ENCODE data around the gene ALK.

ALK gene

GRCh38 chr2:29444150-29444549, 477.2 kb downstream of the ALK start:
- no peak for TF ChIP-seq CTCF (IDR thresholded peaks at IDR 0.05)
- no peaks in the 10 kb centered on the region for H3K9me3 ChIP-seq

DNA sequence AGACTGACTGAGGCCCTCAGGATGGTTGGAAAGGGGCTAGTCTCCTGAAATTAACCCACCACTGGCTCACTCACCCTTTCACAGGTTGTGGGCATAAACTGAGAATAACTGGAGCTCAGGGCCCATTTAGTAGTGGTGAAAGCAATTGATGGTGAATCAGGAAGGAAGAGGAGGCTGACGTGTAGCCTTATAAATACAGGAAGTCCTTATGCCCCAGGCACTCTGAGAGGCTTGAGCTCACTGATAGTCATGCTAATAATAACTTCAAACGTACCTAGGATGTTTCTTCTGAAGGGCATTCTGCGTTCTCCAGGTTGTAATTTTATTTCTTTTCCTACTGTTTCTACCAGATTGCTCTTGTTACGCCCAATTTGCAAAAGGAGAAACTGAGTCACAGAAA, 477.8 kb downstream of the ALK start:
- TF ChIP-seq CTCF (IDR thresholded peaks at IDR 0.05): no peak

More at GRCh38 chr2:29444150-29444549, 477.2 kb downstream of the ALK start:
- Histone ChIP-seq H3K27me3 (no peaks in the 10 kb centered on the region), H3K4me3 (ENCODE audit: low read depth in 1 of 2, low read length in 1 of 2) (no peak overlapping the region), H3K4me1 (ENCODE audit: control insufficient read depth in 1 of 2, insufficient read depth in 1 of 2, low read depth in 1 of 2, low read length in 1 of 2) (no peaks in the 10 kb centered on the region), H3K36me3 (no peaks in the 10 kb centered on the region), H3K27ac (no peak overlapping the region)

DNA sequence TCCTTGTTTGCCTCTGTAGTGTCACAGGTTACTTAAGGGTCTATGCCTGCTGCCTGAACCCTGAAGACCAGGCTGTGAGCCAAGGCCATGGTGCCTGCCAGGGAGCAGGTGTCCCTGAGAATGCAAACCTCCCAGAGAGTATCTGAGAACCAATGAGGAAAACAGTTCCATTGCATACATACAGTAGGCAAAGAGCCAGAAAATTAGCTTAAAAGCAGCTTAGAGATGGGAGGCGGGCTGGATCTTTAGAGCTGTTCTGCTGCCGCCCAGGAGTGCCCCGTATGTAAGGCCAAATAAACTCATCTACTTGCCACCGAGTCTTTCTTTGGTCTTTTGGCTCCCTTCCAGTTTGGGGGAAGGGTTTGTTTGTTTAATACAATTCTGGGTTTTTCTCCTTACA, 478.2 kb downstream of the ALK start:
- H3K27me3 ChIP-seq: no peaks in the 10 kb centered on the region
- H3K4me3 ChIP-seq (ENCODE audit: low read depth in 1 of 2, low read length in 1 of 2): no peak overlapping the region
- H3K4me1 ChIP-seq (ENCODE audit: control insufficient read depth in 1 of 2, insufficient read depth in 1 of 2, low read depth in 1 of 2, low read length in 1 of 2): no peaks in the 10 kb centered on the region
- H3K36me3 ChIP-seq: no peaks in the 10 kb centered on the region
- no peaks in the 10 kb centered on the region for H3K9me3 ChIP-seq
- no peak overlapping the region for H3K27ac ChIP-seq
- no peak for TF ChIP-seq CTCF (IDR thresholded peaks at IDR 0.05)

More for the DNA sequence above, 477.8 kb downstream of the ALK start:
- Histone ChIP-seq H3K27ac (no peak overlapping the region), H3K9me3 (no peaks in the 10 kb centered on the region), H3K36me3 (no peaks in the 10 kb centered on the region), H3K27me3 (no peaks in the 10 kb centered on the region), H3K4me3 (ENCODE audit: low read depth in 1 of 2, low read length in 1 of 2) (no peak overlapping the region), H3K4me1 (ENCODE audit: control insufficient read depth in 1 of 2, insufficient read depth in 1 of 2, low read depth in 1 of 2, low read length in 1 of 2) (no peaks in the 10 kb centered on the region)

- Histone ChIP-seq H3K36me3 (no peaks in the 10 kb centered on the region), H3K4me3 (ENCODE audit: low read depth in 1 of 2, low read length in 1 of 2) (no peak overlapping the region), H3K27me3 (no peaks in the 10 kb centered on the region), H3K9me3 (no peaks in the 10 kb centered on the region), H3K27ac (no peak overlapping the region), H3K4me1 (ENCODE audit: control insufficient read depth in 1 of 2, insufficient read depth in 1 of 2, low read depth in 1 of 2, low read length in 1 of 2) (no peaks in the 10 kb centered on the region)
- no peak for TF ChIP-seq CTCF (IDR thresholded peaks at IDR 0.05)
These were observed 480.3 kb downstream of the ALK start for GRCh38 chr2:29440921-29441623.

GRCh38 chr2:29433920-29434319, 487.5 kb downstream of the ALK start:
- H3K27me3 ChIP-seq: no peaks in the 10 kb centered on the region
- no peak overlapping the region for H3K27ac ChIP-seq
- H3K9me3 ChIP-seq: no peaks in the 10 kb centered on the region
- H3K4me1 ChIP-seq (ENCODE audit: control insufficient read depth in 1 of 2, insufficient read depth in 1 of 2, low read depth in 1 of 2, low read length in 1 of 2): no peaks in the 10 kb centered on the region
- no peak for TF ChIP-seq CTCF (IDR thresholded peaks at IDR 0.05)
- H3K36me3 ChIP-seq: no peaks in the 10 kb centered on the region
- no peak overlapping the region for H3K4me3 ChIP-seq (ENCODE audit: low read depth in 1 of 2, low read length in 1 of 2)
